T-helper 2 cell treated with Interferon-gamma antibody and Interleukin-4, amounts not matched to agents 5 μg/mL and 100 μg/mL, for 36 hours (primary cell): ENCODE measurements around the gene ATXN1.

Source experiments
- DNase-seq: peaks from one replicate; pipeline ENCODE4 v3.0.0; 2021; ENCODE audit warnings: low spot score
- H3K27ac Mint-ChIP-seq: one replicate; pipeline ENCODE4 v1.8.0; 2021; ENCODE audit warnings: mild to moderate bottlenecking, mixed read lengths
- H3K27me3 Mint-ChIP-seq: one replicate; pipeline ENCODE4 v1.8.0; 2021; ENCODE audit warnings: low read depth, mixed read lengths
- H3K36me3 Mint-ChIP-seq: one replicate; pipeline ENCODE4 v1.8.0; 2021; ENCODE audit warnings: low read depth, mixed read lengths
- H3K4me1 Mint-ChIP-seq: one replicate; pipeline ENCODE4 v1.8.0; 2021; ENCODE audit warnings: low read depth, mixed read lengths
- H3K4me3 Mint-ChIP-seq: one replicate; pipeline ENCODE4 v1.8.0; 2022; ENCODE audit warnings: mild to moderate bottlenecking, moderate library complexity, mixed read lengths
- H3K9me3 Mint-ChIP-seq: one replicate; pipeline ENCODE4 v1.8.0; 2021; ENCODE audit warnings: mixed read lengths

ATXN1 gene

DNA sequence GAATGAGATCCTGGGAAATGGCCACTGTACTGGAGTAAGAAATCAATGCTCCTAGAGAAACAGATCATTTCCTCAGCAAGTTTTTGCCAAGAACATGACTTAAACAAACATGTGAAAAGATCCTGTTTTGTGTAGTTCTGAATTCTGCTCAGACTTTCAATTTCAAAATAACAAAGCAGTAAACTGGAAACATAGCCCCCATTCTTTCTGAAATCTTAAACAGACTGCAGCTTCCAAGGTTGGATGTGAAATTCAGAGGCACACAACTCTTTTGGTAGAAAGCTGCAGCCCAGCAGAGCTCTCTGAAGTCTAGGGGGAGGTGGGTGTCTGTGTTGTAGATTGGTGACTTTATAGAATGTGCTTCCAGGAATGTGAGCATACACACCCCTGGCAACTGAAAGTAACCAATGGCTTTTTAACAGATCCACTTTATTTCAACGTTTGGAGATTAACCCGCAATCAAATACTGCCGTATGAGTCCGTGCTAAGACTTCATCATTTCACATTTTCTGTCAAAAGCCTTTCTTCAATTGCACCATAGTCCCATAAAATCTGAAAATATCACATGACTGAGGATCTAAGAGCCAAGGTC is 86.4 kb downstream of the ATXN1 start:
- DNase-seq = no peak
- Mint-ChIP-seq H3K27ac (no peak overlapping the region), H3K36me3 (peaks cover 37% of the 10 kb centered on the region), H3K9me3 (peaks cover 5% of the 10 kb centered on the region), H3K4me3 (no peak overlapping the region), H3K4me1 (peaks cover 55% of the 10 kb centered on the region), H3K27me3 (no peaks in the 10 kb centered on the region)

DNA sequence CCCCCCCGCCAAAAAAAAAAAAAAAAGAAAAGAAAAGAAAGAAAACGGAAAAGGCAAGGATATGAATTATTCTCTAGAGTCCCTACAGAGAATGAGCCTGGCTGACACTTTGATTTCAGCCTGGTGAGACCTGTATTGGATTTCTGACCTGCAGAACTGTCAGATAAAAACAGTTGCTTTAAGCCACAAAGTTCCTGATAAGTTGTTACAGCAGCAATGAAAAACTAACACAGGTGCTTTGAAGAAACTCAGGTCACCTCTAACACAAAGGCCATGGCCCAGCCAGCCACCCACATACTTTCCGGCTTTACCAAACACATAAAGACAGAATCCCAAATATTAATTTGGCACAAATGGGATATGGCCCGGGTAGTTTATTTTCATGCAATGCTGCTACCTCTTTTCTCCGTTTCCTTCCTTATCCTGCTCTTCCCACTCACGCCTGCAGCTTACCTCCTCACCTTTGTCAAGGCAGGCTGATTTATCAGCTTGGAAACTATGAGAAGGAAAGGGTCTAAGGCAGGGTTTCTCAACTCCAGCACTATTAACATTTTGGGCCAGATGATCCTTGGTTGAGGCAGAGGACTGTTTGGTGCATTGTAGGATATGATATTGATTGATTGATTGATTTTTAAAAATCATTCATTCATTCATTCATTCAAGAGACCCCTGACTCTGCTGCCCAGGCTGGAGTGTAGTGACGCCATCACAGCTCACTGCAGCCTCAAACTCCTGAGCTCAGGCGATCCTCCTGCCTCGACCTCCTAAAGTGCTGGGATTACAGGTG is 88.1 kb downstream of the ATXN1 start:
- Mint-ChIP-seq H3K4me1 (peaks cover 67% of the 10 kb centered on the region), H3K9me3 (peaks cover 5% of the 10 kb centered on the region), H3K27ac (no peak overlapping the region), H3K36me3 (peaks cover 33% of the 10 kb centered on the region), H3K4me3 (no peak overlapping the region), H3K27me3 (no peaks in the 10 kb centered on the region)
- DNase-seq = no peak

DNA sequence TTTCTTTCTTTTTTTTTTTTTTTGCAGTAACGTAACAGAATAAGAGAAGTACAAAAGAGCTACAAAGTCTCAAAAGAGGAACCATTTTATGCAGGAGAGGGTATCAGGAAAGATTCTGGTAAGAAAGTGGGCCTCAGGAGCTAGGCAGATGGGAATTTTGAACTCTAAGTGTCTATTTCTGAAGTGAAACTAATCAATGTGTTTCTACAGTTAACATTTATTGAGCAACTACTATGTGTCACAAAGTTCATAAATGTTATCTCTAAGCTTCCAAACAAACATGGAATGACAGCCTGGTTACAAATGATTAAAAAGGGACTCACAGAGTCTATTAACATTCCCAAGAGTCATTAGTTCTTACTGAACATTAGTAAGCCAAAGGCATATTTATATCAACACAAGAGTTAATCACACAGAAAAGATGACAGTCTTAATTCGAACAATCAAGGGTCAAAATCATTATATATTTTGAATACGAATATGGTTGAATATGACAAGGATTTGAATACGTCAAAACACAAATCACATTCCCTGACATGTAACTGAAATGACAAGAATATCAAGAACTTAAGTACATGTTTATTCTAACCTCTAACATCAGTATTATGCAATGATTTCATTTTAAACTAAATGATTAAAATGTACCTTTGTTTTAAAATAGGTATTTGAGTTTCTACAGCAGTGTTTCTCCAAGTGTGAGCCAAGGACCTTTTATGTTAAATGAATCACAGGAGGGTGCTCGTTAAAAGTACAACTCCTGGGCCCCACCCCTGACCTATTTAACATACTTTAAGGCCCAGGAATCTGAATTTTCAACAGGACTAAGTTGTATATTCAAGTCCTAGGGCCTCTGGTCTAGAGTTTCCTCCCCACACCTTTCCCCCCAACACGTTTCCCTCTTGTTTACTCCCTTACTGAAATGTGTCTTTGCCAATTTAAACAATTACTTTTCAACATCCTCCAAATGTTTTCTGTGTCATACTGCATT is 89.7 kb downstream of the ATXN1 start:
- peak overlapping the region; percentile 70 for H3K4me3 Mint-ChIP-seq
- H3K27ac Mint-ChIP-seq = peak overlapping the region; percentile 95
- H3K4me1 Mint-ChIP-seq = peaks cover 68% of the 10 kb centered on the region
- no peaks in the 10 kb centered on the region for H3K27me3 Mint-ChIP-seq
- H3K9me3 Mint-ChIP-seq = peaks cover 5% of the 10 kb centered on the region
- DNase-seq = no peak
- peaks cover 39% of the 10 kb centered on the region for H3K36me3 Mint-ChIP-seq

DNA sequence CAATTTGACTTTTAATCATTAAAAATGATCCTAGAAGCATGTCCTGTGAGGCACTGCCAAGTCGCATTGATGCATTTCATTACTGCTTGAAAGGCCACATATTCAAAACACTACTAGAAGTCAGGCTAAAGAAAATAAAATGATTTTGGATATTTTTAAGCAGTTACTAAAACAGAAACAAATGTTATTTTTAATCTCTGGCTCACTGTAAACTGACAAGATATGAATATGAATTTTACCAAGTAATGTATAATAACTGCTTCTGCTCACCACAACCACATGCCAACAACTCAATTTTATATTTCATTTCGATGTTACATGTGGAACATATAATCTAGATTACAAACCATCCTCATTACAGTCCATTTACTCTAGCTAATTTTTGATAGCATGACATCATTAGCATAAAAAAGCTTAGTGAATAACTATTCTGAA is 90.6 kb downstream of the ATXN1 start:
- peaks cover 5% of the 10 kb centered on the region for H3K9me3 Mint-ChIP-seq
- no peak for DNase-seq
- peak overlapping the region; percentile 70 for H3K4me3 Mint-ChIP-seq
- H3K4me1 Mint-ChIP-seq = peaks cover 64% of the 10 kb centered on the region
- H3K27ac Mint-ChIP-seq = peak overlapping the region; percentile 95
- H3K36me3 Mint-ChIP-seq = peaks cover 44% of the 10 kb centered on the region
- no peaks in the 10 kb centered on the region for H3K27me3 Mint-ChIP-seq

DNA sequence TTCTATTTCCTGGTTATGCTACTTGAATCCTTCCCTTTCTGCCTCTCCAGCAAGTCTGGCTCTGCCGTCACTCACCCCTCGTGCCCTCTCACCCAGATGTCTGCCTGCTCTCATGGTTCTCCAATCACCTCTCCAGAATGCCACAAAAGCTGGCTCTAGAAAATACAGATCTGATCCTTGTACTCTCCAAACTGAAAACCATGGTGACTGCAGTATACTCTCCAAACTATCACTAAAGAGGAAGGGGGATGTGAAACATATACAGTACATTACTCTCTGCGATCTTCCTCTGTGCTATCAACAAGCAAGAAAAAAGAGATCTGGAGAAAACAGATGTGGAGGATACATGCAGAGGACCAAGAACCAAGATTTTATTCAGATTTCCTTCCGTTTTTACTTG is 91.1 kb downstream of the ATXN1 start:
- H3K36me3 Mint-ChIP-seq = peaks cover 47% of the 10 kb centered on the region
- no peaks in the 10 kb centered on the region for H3K27me3 Mint-ChIP-seq
- H3K27ac Mint-ChIP-seq = peak overlapping the region; percentile 95
- peaks cover 5% of the 10 kb centered on the region for H3K9me3 Mint-ChIP-seq
- H3K4me3 Mint-ChIP-seq = peak overlapping the region; percentile 70
- H3K4me1 Mint-ChIP-seq = peaks cover 62% of the 10 kb centered on the region
- DNase-seq = no peak

DNA sequence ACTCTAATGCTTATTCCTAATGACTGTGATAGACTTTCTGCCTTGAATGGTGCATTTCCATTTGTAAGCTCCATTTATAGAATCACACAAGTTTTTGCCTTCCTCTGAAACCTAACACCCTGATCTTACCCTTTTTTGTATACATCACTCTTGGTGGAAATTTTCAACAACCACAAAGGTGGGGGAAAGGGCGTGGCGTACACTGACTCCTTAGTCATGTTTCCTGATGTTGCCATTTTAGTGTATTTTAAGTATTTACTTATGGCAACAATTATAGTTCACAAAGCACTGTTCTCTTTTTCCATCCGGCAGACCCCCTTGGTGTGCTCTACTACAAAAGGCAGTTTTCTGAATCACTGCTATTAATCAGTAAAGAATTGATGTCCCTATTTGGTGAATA is 92.0 kb downstream of the ATXN1 start:
- no peaks in the 10 kb centered on the region for H3K27me3 Mint-ChIP-seq
- peaks cover 59% of the 10 kb centered on the region for H3K4me1 Mint-ChIP-seq
- DNase-seq = peak; percentile 79
- H3K36me3 Mint-ChIP-seq = peaks cover 51% of the 10 kb centered on the region
- peaks cover 5% of the 10 kb centered on the region for H3K9me3 Mint-ChIP-seq
- H3K4me3 Mint-ChIP-seq = peak overlapping the region; percentile 76
- H3K27ac Mint-ChIP-seq = peak overlapping the region; percentile 95

DNA sequence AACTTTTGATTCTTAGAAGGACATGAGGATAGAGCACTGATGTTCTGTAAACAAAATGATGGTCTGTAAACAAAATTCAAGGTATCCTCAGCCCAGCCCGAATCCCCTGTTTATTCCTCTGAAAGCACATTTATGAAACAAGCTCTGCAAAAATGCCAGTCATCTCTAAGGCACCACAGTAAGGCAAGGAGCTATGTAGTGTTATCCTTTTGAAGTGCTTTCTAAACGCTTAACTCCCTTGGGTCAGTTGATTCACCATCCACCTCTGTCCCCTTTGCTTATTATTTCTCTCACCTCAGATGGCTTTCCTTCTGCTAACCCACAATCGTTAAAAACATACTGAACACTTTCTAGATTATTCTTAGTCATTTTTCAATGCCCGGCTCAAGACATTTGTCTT is 93.8 kb downstream of the ATXN1 start:
- no peak overlapping the region for H3K4me3 Mint-ChIP-seq
- no peak overlapping the region for H3K27ac Mint-ChIP-seq
- H3K36me3 Mint-ChIP-seq = peaks cover 54% of the 10 kb centered on the region
- DNase-seq = no peak
- peaks cover 5% of the 10 kb centered on the region for H3K9me3 Mint-ChIP-seq
- H3K27me3 Mint-ChIP-seq = no peaks in the 10 kb centered on the region
- H3K4me1 Mint-ChIP-seq = peaks cover 51% of the 10 kb centered on the region

DNA sequence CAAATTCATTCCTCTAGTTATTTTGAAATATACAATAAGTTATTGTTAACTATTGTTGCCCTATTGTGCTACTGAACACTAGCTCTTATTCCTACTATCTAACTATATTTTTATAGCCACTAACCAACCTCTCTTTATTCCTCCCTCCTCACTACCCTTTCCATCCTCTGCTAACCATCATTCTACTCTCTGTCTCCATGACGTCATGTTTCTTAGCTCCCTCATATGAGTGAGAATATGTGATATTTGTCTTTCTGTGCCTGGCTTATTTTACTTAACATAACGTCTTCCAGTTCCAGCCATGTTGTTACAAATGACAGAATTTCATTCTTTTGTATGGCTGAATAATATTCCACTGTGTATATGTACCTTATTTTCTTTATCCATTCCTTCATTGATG is 95.3 kb downstream of the ATXN1 start:
- no peak overlapping the region for H3K27ac Mint-ChIP-seq
- H3K36me3 Mint-ChIP-seq = peaks cover 55% of the 10 kb centered on the region
- peaks cover 39% of the 10 kb centered on the region for H3K4me1 Mint-ChIP-seq
- H3K9me3 Mint-ChIP-seq = peaks cover 6% of the 10 kb centered on the region
- DNase-seq = no peak
- H3K4me3 Mint-ChIP-seq = no peak overlapping the region
- no peaks in the 10 kb centered on the region for H3K27me3 Mint-ChIP-seq

DNA sequence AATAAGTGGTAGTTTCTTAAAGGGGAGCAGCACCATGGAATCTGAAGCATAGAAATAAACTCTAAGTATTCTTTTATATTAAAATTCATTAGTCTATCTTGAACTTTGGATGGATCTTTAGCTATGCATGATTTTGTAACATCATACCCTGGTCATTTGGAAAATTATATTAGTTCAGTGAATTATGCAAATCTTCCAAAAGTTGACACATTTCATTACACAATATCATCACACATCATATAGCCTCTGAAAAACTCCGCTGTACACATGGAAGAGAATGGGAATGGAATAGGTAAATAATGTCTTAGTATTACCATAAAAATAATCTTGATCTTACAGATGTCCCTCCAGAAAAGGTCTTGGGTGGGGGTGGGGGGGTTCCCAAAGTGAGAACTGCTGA is 96.1 kb downstream of the ATXN1 start:
- Mint-ChIP-seq H3K4me3 (no peak overlapping the region), H3K36me3 (peaks cover 52% of the 10 kb centered on the region), H3K4me1 (peaks cover 33% of the 10 kb centered on the region), H3K27me3 (no peaks in the 10 kb centered on the region), H3K9me3 (peaks cover 5% of the 10 kb centered on the region), H3K27ac (no peak overlapping the region)
- no peak for DNase-seq

DNA sequence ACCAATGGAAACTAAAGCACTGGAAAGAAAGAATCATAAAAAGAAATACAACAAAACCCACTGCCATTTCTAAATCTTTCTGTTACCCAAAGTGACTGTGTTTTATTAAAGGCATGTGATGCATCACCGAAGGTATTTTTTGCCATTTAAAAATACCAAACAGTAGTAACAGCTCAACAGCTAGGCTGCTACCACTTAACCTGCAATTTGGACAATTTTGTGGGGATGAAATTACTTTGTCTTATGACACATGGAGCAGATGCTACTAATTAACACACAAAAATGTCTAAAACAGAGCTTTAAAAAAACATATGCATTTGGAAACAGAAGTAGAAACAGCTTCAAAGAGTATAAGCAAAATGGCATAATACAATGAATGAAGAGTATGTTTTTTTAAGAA is 97.4 kb downstream of the ATXN1 start:
- no peak for DNase-seq
- H3K27me3 Mint-ChIP-seq = no peaks in the 10 kb centered on the region
- no peak overlapping the region for H3K27ac Mint-ChIP-seq
- peaks cover 34% of the 10 kb centered on the region for H3K4me1 Mint-ChIP-seq
- H3K36me3 Mint-ChIP-seq = peaks cover 49% of the 10 kb centered on the region
- no peak overlapping the region for H3K4me3 Mint-ChIP-seq
- peaks cover 5% of the 10 kb centered on the region for H3K9me3 Mint-ChIP-seq

DNA sequence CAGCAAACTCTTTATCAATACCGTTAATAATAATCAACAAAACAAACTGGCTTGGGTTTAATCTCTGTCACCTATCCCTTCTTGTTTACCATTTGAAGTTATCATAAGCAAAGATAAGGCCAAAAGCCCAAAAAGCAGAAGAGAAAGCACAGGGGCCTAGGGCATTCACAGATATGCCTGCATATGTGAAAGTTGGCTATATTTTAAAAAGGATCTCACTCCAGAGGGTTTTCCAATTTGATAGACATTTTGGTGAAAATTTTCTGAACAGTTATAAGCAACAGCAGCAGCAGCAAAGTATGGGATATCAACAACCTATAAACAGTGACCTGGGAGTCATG is 101.1 kb downstream of the ATXN1 start:
- Mint-ChIP-seq H3K9me3 (peaks cover 5% of the 10 kb centered on the region), H3K36me3 (peaks cover 47% of the 10 kb centered on the region), H3K27me3 (no peaks in the 10 kb centered on the region), H3K4me1 (peaks cover 44% of the 10 kb centered on the region), H3K27ac (peak overlapping the region; percentile 76), H3K4me3 (peak overlapping the region; percentile 75)
- no peak for DNase-seq

DNA sequence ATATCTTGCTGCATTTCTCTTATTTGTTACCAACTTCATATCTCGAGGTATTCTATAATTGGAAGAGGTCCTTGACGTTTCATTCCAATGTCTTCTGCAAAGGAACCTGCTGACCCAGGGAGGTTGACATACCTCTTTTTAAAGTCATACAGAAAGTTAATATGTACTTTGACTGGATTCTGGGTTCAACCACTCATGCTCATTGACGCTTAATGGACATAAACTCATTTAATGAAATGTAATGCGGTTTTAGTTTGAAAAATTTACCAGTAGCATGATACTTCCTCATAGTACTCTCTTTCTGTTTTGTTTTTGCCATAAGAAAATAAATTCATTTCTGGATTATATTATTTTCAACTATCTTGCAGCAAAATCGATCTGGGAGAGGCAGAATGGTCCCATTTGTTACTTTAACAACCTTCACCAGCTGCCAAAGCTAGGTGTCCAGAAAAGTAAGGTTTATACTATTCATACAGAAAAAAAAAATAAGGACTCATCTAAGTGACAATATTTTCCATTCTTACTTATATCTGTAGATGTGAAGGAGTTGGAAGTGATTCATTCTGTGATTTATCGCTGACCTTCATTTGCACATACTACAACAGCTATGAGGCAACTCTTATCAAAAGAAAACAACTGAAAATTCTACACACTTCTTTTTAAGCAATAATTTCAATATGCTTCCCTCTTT is 101.6 kb downstream of the ATXN1 start:
- Mint-ChIP-seq H3K27ac (peak overlapping the region; percentile 76), H3K9me3 (peaks cover 5% of the 10 kb centered on the region), H3K27me3 (no peaks in the 10 kb centered on the region), H3K4me1 (peaks cover 47% of the 10 kb centered on the region), H3K4me3 (peak overlapping the region; percentile 75), H3K36me3 (peaks cover 50% of the 10 kb centered on the region)
- DNase-seq = no peak

DNA sequence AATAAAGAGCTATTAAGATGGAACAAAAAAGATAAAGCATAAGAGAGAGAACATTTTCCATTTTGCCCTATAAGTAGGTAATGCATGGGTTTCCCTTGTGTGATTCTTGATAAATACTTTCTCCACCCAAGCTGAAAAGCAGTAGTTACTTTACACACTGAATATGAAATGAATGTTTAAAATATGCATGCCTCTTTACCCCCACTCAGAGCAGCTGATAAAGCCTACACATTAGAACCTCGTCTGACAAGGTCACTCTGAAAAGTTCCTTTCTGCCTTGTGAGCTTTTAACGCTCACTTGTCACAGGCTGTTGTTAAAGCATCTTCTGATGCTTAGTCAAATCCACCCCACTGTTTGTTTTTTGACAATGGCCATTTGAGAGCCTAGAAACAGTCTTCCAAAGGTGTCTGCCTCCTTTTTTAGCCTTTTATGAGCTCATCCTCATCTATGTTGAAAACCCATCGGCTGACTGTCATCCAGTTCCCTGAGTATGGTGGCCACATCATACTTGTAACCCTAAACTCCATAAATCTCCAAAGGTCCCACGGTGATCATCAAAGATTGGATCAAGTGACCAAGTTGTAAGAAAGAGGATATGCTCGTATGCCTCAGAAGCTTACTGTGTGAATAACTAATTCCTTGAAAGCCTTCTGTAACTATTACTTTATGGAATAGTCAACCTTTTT is 102.8 kb downstream of the ATXN1 start:
- H3K4me1 Mint-ChIP-seq = peaks cover 57% of the 10 kb centered on the region
- peaks cover 5% of the 10 kb centered on the region for H3K9me3 Mint-ChIP-seq
- H3K4me3 Mint-ChIP-seq = peak overlapping the region; percentile 80
- H3K27ac Mint-ChIP-seq = peak overlapping the region; percentile 76
- no peak for DNase-seq
- no peaks in the 10 kb centered on the region for H3K27me3 Mint-ChIP-seq
- peaks cover 48% of the 10 kb centered on the region for H3K36me3 Mint-ChIP-seq
